Measurements from ENCODE around the gene RNF222. TPM values are rescaled to one million over a fixed set of nuclear protein-coding genes. Genes with fewer than 3 reads are reported as not detected.

The RNF222 gene
- total RNA-seq, 1 donor from 2014 or later: not detected

DNA sequence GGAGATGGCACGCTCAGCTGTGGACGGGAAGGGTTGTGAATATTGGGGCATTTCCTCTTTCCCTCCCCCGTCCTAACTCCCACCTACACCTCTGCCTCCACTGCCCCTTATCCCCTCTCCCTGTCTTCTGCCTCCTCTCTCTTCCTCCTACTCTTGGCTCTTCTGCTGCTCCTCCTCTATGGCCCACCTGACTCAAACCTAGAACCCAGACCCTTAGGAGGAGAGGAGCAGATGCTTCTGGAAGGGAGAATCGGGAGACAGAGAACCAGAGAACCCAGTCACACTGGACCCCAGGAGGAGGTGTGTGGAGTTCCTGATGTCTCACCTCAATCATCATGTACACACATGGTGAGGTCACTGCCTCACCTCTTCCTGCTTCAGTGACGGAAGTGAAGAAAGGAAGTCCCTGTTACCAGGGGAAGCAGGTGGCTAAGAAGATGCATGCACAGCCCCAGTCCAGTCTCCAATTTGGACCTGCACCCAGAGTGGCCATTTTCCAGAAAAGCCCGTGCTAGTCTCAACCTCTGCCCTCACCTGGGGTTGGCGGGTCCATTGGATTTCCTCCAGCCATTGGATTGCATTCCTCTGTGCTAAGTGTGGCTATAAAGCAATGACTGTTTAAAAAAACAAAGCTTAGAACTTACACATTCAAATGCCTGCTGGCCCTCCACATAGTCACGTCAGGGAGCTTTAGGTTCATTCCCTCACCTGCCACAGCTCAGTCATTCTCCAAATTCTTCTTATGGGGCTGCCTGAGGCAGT is 4.0 kb downstream of the RNF222 start:
- peaks cover 5% of the 10 kb centered on the region for H3K4me1 Mint-ChIP-seq (ENCODE audit: unreplicated experiment)

DNA sequence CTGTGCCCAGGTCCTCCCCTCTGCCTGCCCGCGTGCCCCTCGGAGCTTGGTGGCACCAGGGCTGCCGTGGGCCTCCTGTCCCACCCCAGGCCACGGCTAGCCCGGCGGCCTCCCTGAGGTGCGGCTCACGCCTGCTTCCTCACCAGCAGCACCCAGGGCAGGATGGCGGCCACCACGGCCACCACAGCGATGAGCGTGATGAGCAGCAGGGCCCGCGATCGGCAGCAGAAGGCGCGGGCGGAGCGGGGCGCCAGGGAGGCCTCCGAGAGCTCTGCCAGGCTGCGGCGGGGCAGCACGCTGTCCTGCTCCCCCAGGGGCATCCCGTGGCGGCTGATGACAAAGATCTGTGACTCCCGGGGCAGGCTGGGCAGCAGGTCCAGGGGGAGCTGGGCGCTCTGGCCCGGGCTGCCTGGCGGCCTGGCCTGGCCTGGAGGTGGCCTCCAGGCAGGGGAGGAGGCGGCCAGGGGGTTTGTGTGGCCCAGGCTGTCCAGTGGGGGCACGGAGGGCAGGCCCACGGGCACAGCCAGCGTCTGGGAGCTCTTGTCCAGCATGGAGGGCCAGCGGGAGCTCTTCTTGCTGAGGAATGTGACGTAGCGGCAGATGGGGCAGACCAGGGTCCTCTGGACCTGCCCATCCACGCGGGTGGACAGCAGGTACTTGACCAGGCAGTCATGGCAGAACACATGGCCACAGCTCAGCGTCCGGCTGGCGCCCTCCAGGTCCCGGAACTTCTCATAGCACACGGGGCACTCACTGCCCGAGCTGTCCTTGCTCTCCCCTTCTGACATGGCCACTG is 4.8 kb downstream of the RNF222 start:
- TF ChIP-seq, protein P1, sequence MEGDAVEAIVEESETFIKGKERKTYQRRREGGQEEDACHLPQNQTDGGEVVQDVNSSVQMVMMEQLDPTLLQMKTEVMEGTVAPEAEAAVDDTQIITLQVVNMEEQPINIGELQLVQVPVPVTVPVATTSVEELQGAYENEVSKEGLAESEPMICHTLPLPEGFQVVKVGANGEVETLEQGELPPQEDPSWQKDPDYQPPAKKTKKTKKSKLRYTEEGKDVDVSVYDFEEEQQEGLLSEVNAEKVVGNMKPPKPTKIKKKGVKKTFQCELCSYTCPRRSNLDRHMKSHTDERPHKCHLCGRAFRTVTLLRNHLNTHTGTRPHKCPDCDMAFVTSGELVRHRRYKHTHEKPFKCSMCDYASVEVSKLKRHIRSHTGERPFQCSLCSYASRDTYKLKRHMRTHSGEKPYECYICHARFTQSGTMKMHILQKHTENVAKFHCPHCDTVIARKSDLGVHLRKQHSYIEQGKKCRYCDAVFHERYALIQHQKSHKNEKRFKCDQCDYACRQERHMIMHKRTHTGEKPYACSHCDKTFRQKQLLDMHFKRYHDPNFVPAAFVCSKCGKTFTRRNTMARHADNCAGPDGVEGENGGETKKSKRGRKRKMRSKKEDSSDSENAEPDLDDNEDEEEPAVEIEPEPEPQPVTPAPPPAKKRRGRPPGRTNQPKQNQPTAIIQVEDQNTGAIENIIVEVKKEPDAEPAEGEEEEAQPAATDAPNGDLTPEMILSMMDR (IDR thresholded peaks at IDR 0.05): no peak
- DNase-seq (ENCODE audit: extremely low spot score, unreplicated experiment): no peak
- Mint-ChIP-seq H3K4me3 (ENCODE audit: unreplicated experiment) (no peak overlapping the region), H3K27ac (ENCODE audit: unreplicated experiment) (no peak overlapping the region), H3K4me1 (ENCODE audit: unreplicated experiment) (peaks cover 5% of the 10 kb centered on the region), H3K9me3 (ENCODE audit: unreplicated experiment) (no peaks in the 10 kb centered on the region), H3K27me3 (ENCODE audit: unreplicated experiment) (peaks cover 34% of the 10 kb centered on the region), H3K36me3 (ENCODE audit: unreplicated experiment) (no peaks in the 10 kb centered on the region)

More for the DNA sequence above, 4.0 kb downstream of the RNF222 start:
- no peak overlapping the region for H3K27ac Mint-ChIP-seq (ENCODE audit: unreplicated experiment)
- no peak overlapping the region for H3K4me3 Mint-ChIP-seq (ENCODE audit: unreplicated experiment)
- no peaks in the 10 kb centered on the region for H3K36me3 Mint-ChIP-seq (ENCODE audit: unreplicated experiment)
- H3K27me3 Mint-ChIP-seq (ENCODE audit: unreplicated experiment): peaks cover 40% of the 10 kb centered on the region
- TF ChIP-seq, protein P1 (IDR thresholded peaks at IDR 0.05): no peak
- H3K9me3 Mint-ChIP-seq (ENCODE audit: unreplicated experiment): no peaks in the 10 kb centered on the region
- no peak for DNase-seq (ENCODE audit: extremely low spot score, unreplicated experiment)

DNA sequence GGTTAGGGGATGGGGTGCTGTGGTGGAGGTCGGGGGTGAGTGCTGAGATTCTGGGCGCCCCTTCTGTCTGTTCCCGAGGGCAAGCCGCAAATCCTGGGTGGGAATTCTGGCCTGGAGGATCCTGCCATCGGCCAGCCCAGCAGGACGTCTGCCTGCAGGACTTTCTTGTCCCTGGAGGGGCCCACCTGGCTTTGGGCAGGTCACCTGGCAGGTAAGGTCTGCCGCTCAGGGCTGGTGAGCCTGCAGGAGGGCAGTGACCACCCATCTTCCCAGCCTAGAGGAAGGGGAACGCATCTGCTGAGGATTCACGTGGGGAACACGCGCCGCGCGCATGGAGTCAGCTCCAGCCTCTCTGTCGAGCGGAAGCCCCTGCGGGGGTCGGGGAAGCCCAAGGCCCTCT is 5.4 kb downstream of the RNF222 start:
- Mint-ChIP-seq H3K27ac (ENCODE audit: unreplicated experiment) (no peak overlapping the region), H3K4me3 (ENCODE audit: unreplicated experiment) (no peak overlapping the region), H3K27me3 (ENCODE audit: unreplicated experiment) (peaks cover 28% of the 10 kb centered on the region)

DNA sequence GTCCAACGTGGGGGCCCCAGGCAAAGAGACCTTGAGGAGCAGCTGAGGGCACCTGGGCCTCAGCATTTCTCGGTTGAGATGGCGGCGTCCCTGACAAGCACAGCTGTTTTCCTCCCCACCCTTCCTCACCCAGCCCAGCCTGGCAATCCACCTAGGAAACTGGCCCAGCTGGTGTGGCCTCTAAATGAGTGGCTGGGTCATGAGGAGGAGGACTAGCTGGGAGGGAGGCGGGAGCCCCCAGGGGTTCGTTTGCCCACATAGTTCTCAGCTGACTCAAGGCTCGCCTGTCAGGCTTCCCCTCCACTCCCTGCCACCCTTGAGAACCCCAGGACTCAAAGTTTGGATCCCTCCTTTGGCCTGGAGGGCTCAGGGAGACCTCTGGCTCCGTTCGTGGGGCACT is 5.9 kb downstream of the RNF222 start:
- TF ChIP-seq, protein P1 (IDR thresholded peaks at IDR 0.05): no peak
- H3K27me3 Mint-ChIP-seq (ENCODE audit: unreplicated experiment): peaks cover 25% of the 10 kb centered on the region
- DNase-seq (ENCODE audit: extremely low spot score, unreplicated experiment): no peak
- H3K4me1 Mint-ChIP-seq (ENCODE audit: unreplicated experiment): peaks cover 5% of the 10 kb centered on the region
- no peaks in the 10 kb centered on the region for H3K36me3 Mint-ChIP-seq (ENCODE audit: unreplicated experiment)
- no peak overlapping the region for H3K27ac Mint-ChIP-seq (ENCODE audit: unreplicated experiment)
- no peak overlapping the region for H3K4me3 Mint-ChIP-seq (ENCODE audit: unreplicated experiment)
- no peaks in the 10 kb centered on the region for H3K9me3 Mint-ChIP-seq (ENCODE audit: unreplicated experiment)

More for the DNA sequence above, 5.4 kb downstream of the RNF222 start:
- TF ChIP-seq, protein P1 (IDR thresholded peaks at IDR 0.05): no peak
- no peaks in the 10 kb centered on the region for H3K9me3 Mint-ChIP-seq (ENCODE audit: unreplicated experiment)
- H3K36me3 Mint-ChIP-seq (ENCODE audit: unreplicated experiment): no peaks in the 10 kb centered on the region
- peaks cover 5% of the 10 kb centered on the region for H3K4me1 Mint-ChIP-seq (ENCODE audit: unreplicated experiment)
- no peak for DNase-seq (ENCODE audit: extremely low spot score, unreplicated experiment)
